ENCODE measurements around the gene CENPC. TPM values are rescaled to one million over a fixed set of nuclear protein-coding genes. Genes with fewer than 3 reads are reported as not detected.

Gene CENPC
- total RNA-seq, 1 donor from 2014 or later: 28.4 TPM

DNA sequence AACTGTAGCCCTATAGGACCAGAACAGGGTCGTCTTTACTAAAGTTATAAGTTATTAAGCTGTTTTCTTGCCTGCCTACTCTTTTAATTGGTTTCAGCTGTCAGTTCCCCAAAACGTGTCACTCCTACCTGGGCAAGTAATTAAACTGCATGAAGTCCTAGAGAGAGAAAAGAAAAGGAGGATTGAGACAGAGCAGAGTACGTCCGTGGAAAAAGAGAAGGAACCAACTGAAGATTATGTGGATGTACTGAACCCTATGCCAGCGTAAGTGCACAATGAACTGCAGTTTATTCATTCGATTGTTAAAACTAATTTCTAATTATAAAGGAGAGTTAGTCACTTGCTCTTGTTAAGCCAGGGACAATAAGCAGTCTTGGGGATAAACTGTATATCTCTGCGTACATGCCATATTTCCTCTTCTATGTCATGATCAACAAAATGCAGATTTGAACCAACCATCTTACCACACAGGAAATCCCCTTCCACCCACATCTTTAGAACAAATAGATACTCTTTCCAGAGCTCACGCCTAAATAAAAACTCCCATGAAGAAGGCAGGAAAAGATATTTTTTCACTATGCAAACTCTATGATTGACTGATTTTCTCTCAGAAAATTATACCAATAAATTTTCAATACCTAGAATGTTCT is 36.0 kb upstream of the CENPC start:
- no peaks in the 10 kb centered on the region for H3K9me3 Mint-ChIP-seq
- no peaks in the 10 kb centered on the region for H3K4me1 Mint-ChIP-seq
- peaks cover 3% of the 10 kb centered on the region for H3K27me3 Mint-ChIP-seq (ENCODE audit: low read depth)
- H3K36me3 Mint-ChIP-seq: no peaks in the 10 kb centered on the region
- DNase-seq (ENCODE audit: low spot score in 2 of 2, unreplicated experiment in 2 of 2): no peak
- H3K4me3 Mint-ChIP-seq: no peak overlapping the region
- TF ChIP-seq, protein P1, sequence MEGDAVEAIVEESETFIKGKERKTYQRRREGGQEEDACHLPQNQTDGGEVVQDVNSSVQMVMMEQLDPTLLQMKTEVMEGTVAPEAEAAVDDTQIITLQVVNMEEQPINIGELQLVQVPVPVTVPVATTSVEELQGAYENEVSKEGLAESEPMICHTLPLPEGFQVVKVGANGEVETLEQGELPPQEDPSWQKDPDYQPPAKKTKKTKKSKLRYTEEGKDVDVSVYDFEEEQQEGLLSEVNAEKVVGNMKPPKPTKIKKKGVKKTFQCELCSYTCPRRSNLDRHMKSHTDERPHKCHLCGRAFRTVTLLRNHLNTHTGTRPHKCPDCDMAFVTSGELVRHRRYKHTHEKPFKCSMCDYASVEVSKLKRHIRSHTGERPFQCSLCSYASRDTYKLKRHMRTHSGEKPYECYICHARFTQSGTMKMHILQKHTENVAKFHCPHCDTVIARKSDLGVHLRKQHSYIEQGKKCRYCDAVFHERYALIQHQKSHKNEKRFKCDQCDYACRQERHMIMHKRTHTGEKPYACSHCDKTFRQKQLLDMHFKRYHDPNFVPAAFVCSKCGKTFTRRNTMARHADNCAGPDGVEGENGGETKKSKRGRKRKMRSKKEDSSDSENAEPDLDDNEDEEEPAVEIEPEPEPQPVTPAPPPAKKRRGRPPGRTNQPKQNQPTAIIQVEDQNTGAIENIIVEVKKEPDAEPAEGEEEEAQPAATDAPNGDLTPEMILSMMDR (IDR thresholded peaks at IDR 0.05; ENCODE audit: unreplicated experiment): no peak
- no peak overlapping the region for H3K27ac Mint-ChIP-seq

DNA sequence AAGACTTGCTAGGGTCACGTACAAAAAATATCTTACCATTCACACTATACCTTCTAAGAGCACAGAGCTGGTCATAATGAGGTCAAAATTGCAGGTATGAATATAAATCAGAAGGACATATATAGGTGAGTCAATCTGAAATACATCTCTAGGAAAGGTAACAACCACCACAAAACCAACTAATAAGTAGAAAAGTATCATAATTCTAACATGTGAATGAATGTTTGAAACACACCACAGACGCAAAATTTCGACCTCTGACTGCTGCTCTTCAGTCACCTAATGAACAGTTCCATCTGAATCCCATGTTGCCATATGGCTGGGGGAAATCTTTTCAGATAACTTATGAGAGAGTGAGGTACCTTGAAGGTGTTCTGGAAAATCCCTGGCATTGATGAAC is 35.3 kb upstream of the CENPC start:
- TF ChIP-seq, protein P1 (IDR thresholded peaks at IDR 0.05; ENCODE audit: unreplicated experiment): no peak
- no peaks in the 10 kb centered on the region for H3K4me1 Mint-ChIP-seq
- H3K9me3 Mint-ChIP-seq: no peaks in the 10 kb centered on the region
- H3K27me3 Mint-ChIP-seq (ENCODE audit: low read depth): no peaks in the 10 kb centered on the region
- H3K27ac Mint-ChIP-seq: no peak overlapping the region
- H3K4me3 Mint-ChIP-seq: no peak overlapping the region
- H3K36me3 Mint-ChIP-seq: no peaks in the 10 kb centered on the region
- no peak for DNase-seq (ENCODE audit: low spot score in 2 of 2, unreplicated experiment in 2 of 2)

DNA sequence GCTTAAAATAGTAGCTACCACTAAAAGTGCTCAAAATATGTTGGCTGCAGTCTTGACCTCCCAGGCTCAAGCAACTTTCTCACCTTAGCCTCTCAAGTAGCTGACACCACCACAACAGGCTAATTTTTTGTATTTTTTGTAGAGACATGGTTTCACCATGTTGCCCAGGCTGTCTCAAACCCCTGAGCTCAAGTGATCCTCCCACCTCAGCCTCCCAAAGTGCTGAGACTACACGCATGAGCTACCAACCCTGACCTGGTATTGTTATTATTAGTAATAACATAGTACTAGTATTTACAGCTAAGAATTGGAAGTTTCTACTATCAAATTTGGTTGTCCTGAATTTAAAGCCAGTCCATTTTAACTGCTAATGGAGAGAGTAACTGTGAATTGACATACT is 31.2 kb upstream of the CENPC start:
- Mint-ChIP-seq H3K4me1 (peaks cover 2% of the 10 kb centered on the region), H3K36me3 (no peaks in the 10 kb centered on the region), H3K4me3 (no peak overlapping the region), H3K27me3 (ENCODE audit: low read depth) (no peaks in the 10 kb centered on the region), H3K9me3 (no peaks in the 10 kb centered on the region), H3K27ac (no peak overlapping the region)
- no peak for DNase-seq (ENCODE audit: low spot score in 2 of 2, unreplicated experiment in 2 of 2)
- TF ChIP-seq, protein P1 (IDR thresholded peaks at IDR 0.05; ENCODE audit: unreplicated experiment): no peak

DNA sequence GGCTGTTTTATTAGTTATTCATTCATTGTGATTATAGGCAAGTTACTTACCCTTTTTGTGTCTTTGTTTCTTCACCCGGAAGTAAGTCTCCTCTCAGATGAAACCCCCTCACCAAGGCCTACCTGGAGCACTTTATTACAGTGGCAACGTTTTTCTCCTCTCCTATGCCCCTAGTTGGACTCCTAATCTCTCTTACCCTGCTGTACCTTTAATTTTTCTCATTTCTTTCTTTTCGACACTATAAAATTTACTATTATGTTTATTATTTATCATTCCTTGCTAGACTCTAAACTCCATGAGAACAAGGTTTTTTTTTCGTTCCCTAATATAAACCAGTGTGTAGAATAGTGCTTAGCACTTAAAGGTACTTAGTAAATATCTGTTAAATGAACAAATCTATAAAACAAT is 30.8 kb upstream of the CENPC start:
- Mint-ChIP-seq H3K4me3 (no peak overlapping the region), H3K9me3 (no peaks in the 10 kb centered on the region), H3K27ac (no peak overlapping the region), H3K4me1 (peaks cover 2% of the 10 kb centered on the region), H3K27me3 (ENCODE audit: low read depth) (no peaks in the 10 kb centered on the region), H3K36me3 (no peaks in the 10 kb centered on the region)
- TF ChIP-seq, protein P1 (IDR thresholded peaks at IDR 0.05; ENCODE audit: unreplicated experiment): no peak
- DNase-seq (ENCODE audit: low spot score in 2 of 2, unreplicated experiment in 2 of 2): no peak

DNA sequence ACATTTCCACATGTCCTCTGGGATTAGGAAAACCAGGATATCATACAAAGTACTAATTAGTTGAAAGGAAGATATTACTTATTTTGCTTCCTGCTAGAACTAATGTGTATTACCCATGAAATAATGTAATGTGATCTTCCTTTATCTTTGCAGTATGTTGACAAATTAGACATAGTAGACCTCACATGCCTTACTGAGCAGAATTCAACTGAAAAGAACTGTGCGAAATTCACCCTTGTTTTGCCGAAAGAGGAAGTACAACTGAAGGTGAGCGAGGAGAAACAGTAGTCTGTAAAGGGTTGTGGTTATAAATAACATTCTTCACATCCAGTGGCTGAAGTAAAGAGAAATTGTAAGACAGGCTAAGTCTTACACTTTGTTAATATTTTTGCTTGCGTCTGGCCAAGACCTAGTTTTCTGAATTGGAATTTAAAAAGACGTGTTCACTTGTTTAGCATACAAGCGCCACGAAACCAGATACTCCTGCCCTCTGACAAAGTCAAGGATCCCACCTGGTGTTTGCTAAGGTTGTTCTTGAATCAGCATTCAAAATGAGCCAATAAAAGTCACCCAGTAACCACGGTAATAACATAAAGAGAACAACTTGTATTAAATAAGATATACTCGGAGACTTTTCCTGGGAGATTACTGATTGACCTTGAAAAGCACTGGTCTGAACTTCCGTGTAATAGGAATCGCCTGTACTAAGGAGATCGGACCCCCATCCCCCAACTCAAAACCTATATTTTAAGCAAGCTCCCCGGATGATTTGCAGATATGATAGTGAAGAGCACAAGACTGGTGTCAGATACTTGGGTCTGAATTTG is 30.1 kb upstream of the CENPC start:
- no peak overlapping the region for H3K27ac Mint-ChIP-seq
- H3K27me3 Mint-ChIP-seq (ENCODE audit: low read depth): no peaks in the 10 kb centered on the region
- no peak for DNase-seq (ENCODE audit: low spot score in 2 of 2, unreplicated experiment in 2 of 2)
- TF ChIP-seq, protein P1 (IDR thresholded peaks at IDR 0.05; ENCODE audit: unreplicated experiment): no peak
- no peak overlapping the region for H3K4me3 Mint-ChIP-seq
- H3K9me3 Mint-ChIP-seq: no peaks in the 10 kb centered on the region
- H3K4me1 Mint-ChIP-seq: peaks cover 2% of the 10 kb centered on the region
- H3K36me3 Mint-ChIP-seq: no peaks in the 10 kb centered on the region
